ENCODE measurements around the gene STRA6. TPM values are rescaled to one million over a fixed set of nuclear protein-coding genes. Genes with fewer than 3 reads are reported as not detected.

The STRA6 gene
- total and polyA plus RNA-seq, 3 donors from 2014 or later, result 4.1 to 14.1 (median 9.3) TPM

DNA sequence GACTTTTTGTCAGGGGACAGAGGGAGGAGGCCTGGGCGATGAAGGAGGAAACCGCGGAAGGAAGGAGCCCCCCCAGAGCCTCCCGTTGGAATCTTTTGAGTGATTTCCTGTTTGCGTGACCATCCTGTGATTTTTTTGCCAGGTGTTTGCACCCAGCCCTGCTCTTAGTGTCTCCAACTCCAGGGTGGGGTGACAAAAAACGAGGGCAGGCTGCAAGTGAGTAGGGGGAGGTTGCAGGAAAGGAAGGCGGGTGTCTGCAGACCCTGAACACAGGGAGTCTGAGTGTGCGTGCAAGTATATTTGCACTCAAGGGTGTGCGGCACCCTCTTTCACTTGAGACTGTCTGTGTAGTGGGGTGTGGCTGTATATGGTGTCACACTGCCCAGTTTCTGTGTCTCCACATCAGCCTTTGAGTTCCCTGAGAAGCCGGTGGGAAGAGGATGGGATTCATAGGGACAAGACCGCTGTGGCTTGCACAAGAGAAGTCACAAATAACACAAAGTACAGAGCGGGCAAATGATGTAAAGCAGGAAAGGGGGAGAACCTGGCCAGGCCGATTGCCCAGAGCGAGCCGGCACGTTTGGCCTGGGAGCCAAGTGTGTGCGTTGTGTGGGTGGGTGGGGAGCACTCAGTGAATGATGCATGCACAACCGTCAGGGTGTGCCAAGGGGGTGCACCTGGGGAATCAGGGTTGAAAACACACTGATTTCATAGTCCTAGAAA is 65.6 kb downstream of the STRA6 start:
- peak overlapping the region in 1 of 2 donors; percentile 76 for H3K27ac ChIP-seq
- peaks cover 13% of the 10 kb centered on the region for H3K4me1 ChIP-seq
- WGBS, 2 donors, result 13 to 23% methylated on average over 18 of the region's 18 CpGs
- no peaks in the 10 kb centered on the region for H3K36me3 ChIP-seq (ENCODE audit: low read depth, missing control alignments)
- no peak for TF ChIP-seq POLR2A (IDR thresholded peaks at IDR 0.05)
- TF ChIP-seq, protein P1, sequence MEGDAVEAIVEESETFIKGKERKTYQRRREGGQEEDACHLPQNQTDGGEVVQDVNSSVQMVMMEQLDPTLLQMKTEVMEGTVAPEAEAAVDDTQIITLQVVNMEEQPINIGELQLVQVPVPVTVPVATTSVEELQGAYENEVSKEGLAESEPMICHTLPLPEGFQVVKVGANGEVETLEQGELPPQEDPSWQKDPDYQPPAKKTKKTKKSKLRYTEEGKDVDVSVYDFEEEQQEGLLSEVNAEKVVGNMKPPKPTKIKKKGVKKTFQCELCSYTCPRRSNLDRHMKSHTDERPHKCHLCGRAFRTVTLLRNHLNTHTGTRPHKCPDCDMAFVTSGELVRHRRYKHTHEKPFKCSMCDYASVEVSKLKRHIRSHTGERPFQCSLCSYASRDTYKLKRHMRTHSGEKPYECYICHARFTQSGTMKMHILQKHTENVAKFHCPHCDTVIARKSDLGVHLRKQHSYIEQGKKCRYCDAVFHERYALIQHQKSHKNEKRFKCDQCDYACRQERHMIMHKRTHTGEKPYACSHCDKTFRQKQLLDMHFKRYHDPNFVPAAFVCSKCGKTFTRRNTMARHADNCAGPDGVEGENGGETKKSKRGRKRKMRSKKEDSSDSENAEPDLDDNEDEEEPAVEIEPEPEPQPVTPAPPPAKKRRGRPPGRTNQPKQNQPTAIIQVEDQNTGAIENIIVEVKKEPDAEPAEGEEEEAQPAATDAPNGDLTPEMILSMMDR (IDR thresholded peaks at IDR 0.05), result no peak
- H3K9me3 ChIP-seq, result no peaks in the 10 kb centered on the region
- no peak for DNase-seq
- peak overlapping the region; percentile 55 to 69 for H3K4me3 ChIP-seq
- intact Hi-C loops (cut with DNase I; ENCODE audit: low total_unique reads), result loop anchor here (10.0 kb wide), 1 partner anchor 152 kb away; no protein-coding TSS in a partner anchor
- H3K27me3 ChIP-seq, result no peaks in the 10 kb centered on the region

DNA sequence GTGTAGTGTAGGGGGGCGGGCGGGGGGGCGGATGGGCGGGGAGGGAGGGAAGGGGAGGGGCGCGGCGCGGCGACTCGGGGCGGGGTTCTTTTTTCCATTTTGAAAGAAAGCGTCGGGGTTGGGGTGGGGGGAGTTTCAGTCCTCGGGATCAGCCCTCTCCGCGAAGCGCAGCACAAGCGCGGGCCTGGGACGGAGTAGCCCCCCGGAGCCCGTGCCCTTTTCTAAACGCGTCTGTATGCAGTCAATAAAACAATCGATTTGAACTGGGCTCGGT is 66.1 kb downstream of the STRA6 start:
- H3K36me3 ChIP-seq (ENCODE audit: low read depth, missing control alignments), result no peaks in the 10 kb centered on the region
- no peak for DNase-seq
- peak overlapping the region in 1 of 2 donors; percentile 76 for H3K27ac ChIP-seq
- 0 to 1% methylated on average over 9 to 26 of the region's 26 CpGs for WGBS, 2 donors
- H3K27me3 ChIP-seq, result no peaks in the 10 kb centered on the region
- H3K4me1 ChIP-seq, result peaks cover 13% of the 10 kb centered on the region
- H3K4me3 ChIP-seq, result peak overlapping the region; percentile 55 to 69
- TF ChIP-seq, protein P1 (IDR thresholded peaks at IDR 0.05), result no peak
- no peak for TF ChIP-seq POLR2A (IDR thresholded peaks at IDR 0.05)
- intact Hi-C loops (cut with DNase I; ENCODE audit: low total_unique reads), result loop anchor here (10.0 kb wide), 1 partner anchor 152 kb away; no protein-coding TSS in a partner anchor
- H3K9me3 ChIP-seq, result no peaks in the 10 kb centered on the region

DNA sequence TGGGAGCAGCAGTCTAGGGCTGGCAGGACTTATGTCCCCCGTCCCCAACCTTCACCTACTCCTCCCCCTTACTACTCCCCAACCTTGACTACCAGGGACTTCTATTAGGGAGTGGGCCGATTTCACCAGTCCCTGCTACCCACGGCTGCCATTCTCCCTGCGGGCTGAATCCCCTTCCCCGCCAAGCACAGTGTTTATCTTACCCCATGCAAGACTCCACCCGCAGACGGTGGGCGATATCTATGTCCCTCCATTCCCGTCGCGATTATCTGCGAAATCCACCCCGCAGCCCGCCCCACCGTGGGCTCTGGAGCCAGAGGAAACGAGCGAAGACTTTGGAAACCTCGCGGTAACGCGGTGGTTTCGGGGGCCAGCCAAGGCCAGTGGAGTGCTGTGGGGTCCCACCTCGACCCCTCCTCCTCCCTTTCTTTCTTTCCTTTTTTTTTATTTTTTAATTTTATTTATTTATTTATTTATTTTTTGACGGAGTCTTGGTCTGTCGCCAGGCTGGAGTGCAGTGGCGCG is 67.5 kb downstream of the STRA6 start:
- DNase-seq, result no peak
- peak overlapping the region in 1 of 2 donors; percentile 69 for H3K4me3 ChIP-seq
- TF ChIP-seq, protein P1 (IDR thresholded peaks at IDR 0.05), result no peak
- no peak for TF ChIP-seq POLR2A (IDR thresholded peaks at IDR 0.05)
- 35 to 49% methylated on average over 27 of the region's 27 CpGs for WGBS, 2 donors
- no peaks in the 10 kb centered on the region for H3K27me3 ChIP-seq
- intact Hi-C loops (cut with DNase I; ENCODE audit: low total_unique reads), result loop anchor here (10.0 kb wide), 1 partner anchor 150 kb away; no protein-coding TSS in a partner anchor
- H3K36me3 ChIP-seq (ENCODE audit: low read depth, missing control alignments), result no peaks in the 10 kb centered on the region
- no peak overlapping the region for H3K27ac ChIP-seq
- peaks cover 19% of the 10 kb centered on the region for H3K4me1 ChIP-seq
- no peaks in the 10 kb centered on the region for H3K9me3 ChIP-seq

DNA sequence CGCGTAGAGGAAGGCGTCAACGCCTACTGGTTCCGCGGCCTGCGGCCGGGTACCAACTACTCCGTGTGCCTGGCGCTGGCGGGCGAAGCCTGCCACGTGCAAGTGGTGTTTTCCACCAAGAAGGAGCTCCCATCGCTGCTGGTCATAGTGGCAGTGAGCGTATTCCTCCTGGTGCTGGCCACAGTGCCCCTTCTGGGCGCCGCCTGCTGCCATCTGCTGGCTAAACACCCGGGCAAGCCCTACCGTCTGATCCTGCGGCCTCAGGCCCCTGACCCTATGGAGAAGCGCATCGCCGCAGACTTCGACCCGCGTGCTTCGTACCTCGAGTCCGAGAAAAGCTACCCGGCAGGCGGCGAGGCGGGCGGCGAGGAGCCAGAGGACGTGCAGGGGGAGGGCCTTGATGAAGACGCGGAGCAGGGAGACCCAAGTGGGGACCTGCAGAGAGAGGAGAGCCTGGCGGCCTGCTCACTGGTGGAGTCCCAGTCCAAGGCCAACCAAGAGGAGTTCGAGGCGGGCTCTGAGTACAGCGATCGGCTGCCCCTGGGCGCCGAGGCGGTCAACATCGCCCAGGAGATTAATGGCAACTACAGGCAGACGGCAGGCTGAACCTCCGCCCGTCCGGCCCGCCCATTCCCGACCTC is 68.1 kb downstream of the STRA6 start:
- no peaks in the 10 kb centered on the region for H3K9me3 ChIP-seq
- no peak overlapping the region for H3K4me3 ChIP-seq
- intact Hi-C loops (cut with DNase I; ENCODE audit: low total_unique reads), result loop anchor here (10.0 kb wide), 1 partner anchor 150 kb away; no protein-coding TSS in a partner anchor
- DNase-seq, result peak; percentile 60
- TF ChIP-seq POLR2A (IDR thresholded peaks at IDR 0.05), result no peak
- TF ChIP-seq, protein P1 (IDR thresholded peaks at IDR 0.05), result peak; percentile 20 to 43 (median 38)
- H3K4me1 ChIP-seq, result peaks cover 25% of the 10 kb centered on the region
- 43 to 59% methylated on average over 25 to 53 of the region's 53 CpGs for WGBS, 2 donors
- H3K36me3 ChIP-seq (ENCODE audit: low read depth, missing control alignments), result no peaks in the 10 kb centered on the region
- H3K27me3 ChIP-seq, result no peaks in the 10 kb centered on the region
- no peak overlapping the region for H3K27ac ChIP-seq
